Hepatocyte (in vitro differentiated cells): ENCODE data around the gene CXCL16. TPM values are rescaled to one million over a fixed set of nuclear protein-coding genes. Genes with fewer than 3 reads are reported as not detected.

Experiments used
- DNase-seq: peaks from one replicate; pipeline ENCODE4 v3.0.0-alpha.2; 2016; ENCODE audit warnings: low spot score
- H2AFZ ChIP-seq: fragments of 200-600 bp; sonication (generic); 2 replicates; pipeline ENCODE4 v1.6.0; 2016; ENCODE audit warnings: antibody characterized with exemption, mild to moderate bottlenecking
- H3K27ac ChIP-seq: fragments of 200-600 bp; sonication (generic); 2 replicates; pipeline ENCODE4 v1.5.1; 2016; ENCODE audit warnings: mild to moderate bottlenecking
- H3K27me3 ChIP-seq: fragments of 200-600 bp; sonication (generic); 2 replicates; pipeline ENCODE4 v1.6.1; 2016
- H3K36me3 ChIP-seq: fragments of 200-600 bp; sonication (generic); replicated peaks from 2 replicates; pipeline ENCODE4 v1.5.1; 2016; ENCODE audit warnings: low read depth; ENCODE audit not compliant: insufficient read depth
- H3K4me1 ChIP-seq: fragments of 200-600 bp; sonication (generic); 2 replicates; pipeline ENCODE4 v1.5.1; 2016; ENCODE audit warnings: mild to moderate bottlenecking, moderate library complexity; ENCODE audit not compliant: insufficient read depth
- H3K4me2 ChIP-seq: fragments of 200-600 bp; sonication (generic); 2 replicates; pipeline ENCODE4 v1.6.0; 2016
- H3K4me3 ChIP-seq: fragments of 200-600 bp; sonication (generic); 2 replicates; pipeline ENCODE4 v1.5.1; 2016; ENCODE audit warnings: mild to moderate bottlenecking
- H3K79me2 ChIP-seq: fragments of 200-600 bp; sonication (generic); 2 replicates; pipeline ENCODE4 v1.6.0; 2017; ENCODE audit warnings: mild to moderate bottlenecking
- H3K9me2 ChIP-seq: fragments of 200-600 bp; sonication (generic); replicated peaks from 2 replicates; pipeline ENCODE4 v1.6.0; 2017; ENCODE audit warnings: mild to moderate bottlenecking; ENCODE audit not compliant: insufficient read depth
- H3K9me3 ChIP-seq: fragments of 200-600 bp; sonication (generic); 2 replicates; pipeline ENCODE4 v1.5.1; 2016; ENCODE audit warnings: low read depth, mild to moderate bottlenecking
- H4K20me1 ChIP-seq: fragments of 200-600 bp; sonication (generic); 2 replicates; pipeline ENCODE4 v1.6.0; 2016; ENCODE audit warnings: mild to moderate bottlenecking; ENCODE audit not compliant: insufficient read depth, poor library complexity, severe bottlenecking
- EZH2 ChIP-seq: fragments of 200-600 bp; sonication (generic); IDR thresholded peaks from 2 replicates; pipeline ENCODE4 v1.6.1; 2016; ENCODE audit warnings: antibody characterized with exemption, mild to moderate bottlenecking, borderline replicate concordance
- EZH2phosphoT487 ChIP-seq: fragments of 200-600 bp; sonication (generic); IDR thresholded peaks from one replicate; pipeline ENCODE4 v1.6.1; 2018; ENCODE audit warnings: antibody characterized with exemption, mild to moderate bottlenecking, low read depth, moderate library complexity; ENCODE audit not compliant: unreplicated experiment, severe bottlenecking
- WGBS: methylation state at CpG from one replicate; pipeline ENCODE4 v1.1.6; 2016; ENCODE audit warnings: low lambda C conversion rate; ENCODE audit errors: missing lambda C conversion rate; 5-methylcytosine and 5-hydroxymethylcytosine counted together
- polyA plus RNA-seq: library from polyadenylated mRNA; unstranded; fragments of >200 nt; fragmentation: Nextera tagmentation; extraction: Ambion mirVana; gene quantifications from 2 replicates; pipeline ENCODE4 v1.2.1, GENCODE V29; 2016
- total RNA-seq: library from RNA; depleted of rRNA; stranded (reverse); fragments of >200 nt; gene quantifications from 2 replicates; pipeline ENCODE4 v1.2.3, GENCODE V29; 2014
- TF ChIP-seq, protein P1 (sequence below): fragments of 200-600 bp; sonication (generic); IDR thresholded peaks from 2 replicates; pipeline ENCODE4 v1.5.1; 2016; ENCODE audit warnings: antibody characterized with exemption, mild to moderate bottlenecking; ENCODE audit not compliant: poor library complexity

CXCL16 gene
- total and polyA plus RNA-seq, 2 experiments from 2014 or later, result 39.9 to 82.5 TPM

DNA sequence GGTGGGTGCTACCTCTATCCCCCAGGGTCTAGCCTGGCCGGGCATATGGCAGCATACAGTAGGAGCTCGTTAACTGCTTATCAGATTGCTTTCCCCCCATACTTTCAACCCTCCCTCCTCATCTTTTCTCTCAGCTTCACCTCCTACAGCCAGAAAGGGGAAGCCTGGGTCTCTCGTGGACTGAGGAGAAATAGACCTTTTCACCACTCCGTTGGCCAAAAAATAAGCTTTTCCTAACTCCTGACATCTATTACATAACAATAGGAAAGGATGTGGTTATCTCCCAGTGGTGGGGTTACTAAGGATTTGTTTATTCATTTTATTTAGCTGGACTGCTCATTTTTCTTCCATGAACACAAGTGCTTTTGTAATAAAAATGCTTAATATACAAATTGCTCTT lies 9.0 kb upstream of the CXCL16 start:
- Histone ChIP-seq H3K9me2 (no peaks in the 10 kb centered on the region), H3K4me2 (no peak overlapping the region), H3K4me1 (peaks cover 12% of the 10 kb centered on the region), H3K27me3 (peaks cover 25% of the 10 kb centered on the region), H3K4me3 (no peak overlapping the region), H3K79me2 (no peaks in the 10 kb centered on the region), H4K20me1 (no peaks in the 10 kb centered on the region), H3K27ac (no peak overlapping the region), H2AFZ (no peak overlapping the region), H3K36me3 (no peaks in the 10 kb centered on the region), H3K9me3 (no peaks in the 10 kb centered on the region)
- TF ChIP-seq, protein P1, sequence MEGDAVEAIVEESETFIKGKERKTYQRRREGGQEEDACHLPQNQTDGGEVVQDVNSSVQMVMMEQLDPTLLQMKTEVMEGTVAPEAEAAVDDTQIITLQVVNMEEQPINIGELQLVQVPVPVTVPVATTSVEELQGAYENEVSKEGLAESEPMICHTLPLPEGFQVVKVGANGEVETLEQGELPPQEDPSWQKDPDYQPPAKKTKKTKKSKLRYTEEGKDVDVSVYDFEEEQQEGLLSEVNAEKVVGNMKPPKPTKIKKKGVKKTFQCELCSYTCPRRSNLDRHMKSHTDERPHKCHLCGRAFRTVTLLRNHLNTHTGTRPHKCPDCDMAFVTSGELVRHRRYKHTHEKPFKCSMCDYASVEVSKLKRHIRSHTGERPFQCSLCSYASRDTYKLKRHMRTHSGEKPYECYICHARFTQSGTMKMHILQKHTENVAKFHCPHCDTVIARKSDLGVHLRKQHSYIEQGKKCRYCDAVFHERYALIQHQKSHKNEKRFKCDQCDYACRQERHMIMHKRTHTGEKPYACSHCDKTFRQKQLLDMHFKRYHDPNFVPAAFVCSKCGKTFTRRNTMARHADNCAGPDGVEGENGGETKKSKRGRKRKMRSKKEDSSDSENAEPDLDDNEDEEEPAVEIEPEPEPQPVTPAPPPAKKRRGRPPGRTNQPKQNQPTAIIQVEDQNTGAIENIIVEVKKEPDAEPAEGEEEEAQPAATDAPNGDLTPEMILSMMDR, result no peak
- no peak for TF ChIP-seq EZH2
- no peak for TF ChIP-seq EZH2phosphoT487
- WGBS, result 73% methylated on average over 4 of the region's 4 CpGs
- DNase-seq, result no peak

DNA sequence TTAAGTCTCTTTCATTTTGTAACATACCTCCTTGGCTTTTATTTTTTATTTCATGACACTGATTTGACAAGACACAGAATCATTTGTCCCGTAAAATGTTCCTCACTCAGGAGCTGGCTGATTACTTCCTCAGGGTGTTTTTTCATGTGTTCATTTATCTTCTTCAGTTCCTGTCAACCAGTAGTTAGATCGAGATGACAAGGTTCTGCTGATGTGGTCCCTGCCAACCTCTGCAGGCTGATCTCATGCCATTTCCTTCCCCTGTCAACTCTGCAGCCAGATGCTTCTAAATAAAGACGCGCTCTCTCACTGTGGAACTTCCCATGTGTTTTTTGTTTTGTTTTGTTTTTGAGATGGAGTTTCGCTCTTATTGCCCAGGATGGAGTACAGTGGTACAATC lies 8.1 kb upstream of the CXCL16 start:
- H3K4me1 ChIP-seq, result peaks cover 12% of the 10 kb centered on the region
- DNase-seq, result no peak
- 79% methylated on average over 5 of the region's 5 CpGs for WGBS
- H3K4me3 ChIP-seq, result no peak overlapping the region
- H4K20me1 ChIP-seq, result no peaks in the 10 kb centered on the region
- H2AFZ ChIP-seq, result no peak overlapping the region
- no peaks in the 10 kb centered on the region for H3K9me3 ChIP-seq
- H3K79me2 ChIP-seq, result no peaks in the 10 kb centered on the region
- H3K27me3 ChIP-seq, result peaks cover 25% of the 10 kb centered on the region
- no peaks in the 10 kb centered on the region for H3K36me3 ChIP-seq
- TF ChIP-seq EZH2phosphoT487 (no peak), EZH2 (no peak)
- TF ChIP-seq, protein P1, result no peak
- H3K9me2 ChIP-seq, result no peaks in the 10 kb centered on the region
- no peak overlapping the region for H3K4me2 ChIP-seq
- H3K27ac ChIP-seq, result no peak overlapping the region

- Histone ChIP-seq H2AFZ (peak overlapping the region; percentile 49), H3K27me3 (peaks cover 27% of the 10 kb centered on the region), H3K9me3 (no peaks in the 10 kb centered on the region), H3K36me3 (no peaks in the 10 kb centered on the region), H4K20me1 (no peaks in the 10 kb centered on the region), H3K9me2 (no peaks in the 10 kb centered on the region), H3K4me3 (no peak overlapping the region), H3K79me2 (no peaks in the 10 kb centered on the region), H3K4me2 (peak overlapping the region; percentile 77), H3K27ac (no peak overlapping the region), H3K4me1 (peaks cover 12% of the 10 kb centered on the region)
- WGBS, result 9% methylated on average over 31 of the region's 51 CpGs
- TF ChIP-seq, protein P1, result no peak
- no peak for TF ChIP-seq EZH2phosphoT487
- TF ChIP-seq EZH2, result no peak
- DNase-seq, result peak; percentile 51
These were observed 5.6 kb upstream of the CXCL16 start for GRCh38 chr17:4744999-4745969.
